ENCODE data around the gene CCDC182. TPM values are rescaled to one million over a fixed set of nuclear protein-coding genes. Genes with fewer than 3 reads are reported as not detected.

Gene CCDC182
- polyA plus RNA-seq, 1 experiment: not detected

- Histone ChIP-seq H3K27me3 (ENCODE audit: control insufficient read depth, insufficient read depth, low read length) (peaks cover 27% of the 10 kb centered on the region), H3K27ac (ENCODE audit: low read depth, low read length) (no peak overlapping the region), H3K4me3 (ENCODE audit: low read depth, low read length) (no peak overlapping the region), H3K9me3 (ENCODE audit: control insufficient read depth, insufficient read depth, low read length) (no peaks in the 10 kb centered on the region)
- CTCF ChIA-PET: no interaction called here
- POLR2A ChIA-PET: no interaction called here
- TF ChIP-seq, protein P1, sequence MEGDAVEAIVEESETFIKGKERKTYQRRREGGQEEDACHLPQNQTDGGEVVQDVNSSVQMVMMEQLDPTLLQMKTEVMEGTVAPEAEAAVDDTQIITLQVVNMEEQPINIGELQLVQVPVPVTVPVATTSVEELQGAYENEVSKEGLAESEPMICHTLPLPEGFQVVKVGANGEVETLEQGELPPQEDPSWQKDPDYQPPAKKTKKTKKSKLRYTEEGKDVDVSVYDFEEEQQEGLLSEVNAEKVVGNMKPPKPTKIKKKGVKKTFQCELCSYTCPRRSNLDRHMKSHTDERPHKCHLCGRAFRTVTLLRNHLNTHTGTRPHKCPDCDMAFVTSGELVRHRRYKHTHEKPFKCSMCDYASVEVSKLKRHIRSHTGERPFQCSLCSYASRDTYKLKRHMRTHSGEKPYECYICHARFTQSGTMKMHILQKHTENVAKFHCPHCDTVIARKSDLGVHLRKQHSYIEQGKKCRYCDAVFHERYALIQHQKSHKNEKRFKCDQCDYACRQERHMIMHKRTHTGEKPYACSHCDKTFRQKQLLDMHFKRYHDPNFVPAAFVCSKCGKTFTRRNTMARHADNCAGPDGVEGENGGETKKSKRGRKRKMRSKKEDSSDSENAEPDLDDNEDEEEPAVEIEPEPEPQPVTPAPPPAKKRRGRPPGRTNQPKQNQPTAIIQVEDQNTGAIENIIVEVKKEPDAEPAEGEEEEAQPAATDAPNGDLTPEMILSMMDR (IDR thresholded peaks at IDR 0.05; ENCODE audit: low read depth, low read length): no peak
- no peak for DNase-seq (ENCODE audit: low read depth, low spot score)
These were observed 47.9 kb downstream of the CCDC182 start for GRCh38 chr17:57697197-57697596.

DNA sequence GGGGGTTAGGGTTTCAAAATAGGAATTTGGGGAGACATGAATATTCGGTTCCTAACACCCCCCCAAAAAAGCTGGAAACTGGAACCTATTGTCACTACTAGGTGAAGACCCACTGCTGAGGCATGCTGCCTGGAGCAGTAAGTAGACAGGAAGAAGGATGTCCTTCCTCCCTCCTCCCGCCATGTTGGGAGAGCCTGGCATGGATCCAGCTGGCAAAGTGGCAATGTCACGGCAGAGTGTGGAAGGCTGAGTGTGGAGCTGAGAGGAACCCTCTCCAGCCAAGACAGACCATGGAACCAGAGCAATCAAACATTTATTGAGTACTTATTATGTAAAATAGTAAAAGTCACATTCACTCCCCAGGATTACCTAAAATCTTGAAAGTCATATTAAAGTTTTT, 49.0 kb downstream of the CCDC182 start:
- TF ChIP-seq, protein P1 (IDR thresholded peaks at IDR 0.05; ENCODE audit: low read depth, low read length): no peak
- DNase-seq (ENCODE audit: low read depth, low spot score): no peak
- H3K9me3 ChIP-seq (ENCODE audit: control insufficient read depth, insufficient read depth, low read length): no peaks in the 10 kb centered on the region
- H3K27ac ChIP-seq (ENCODE audit: low read depth, low read length): no peak overlapping the region
- POLR2A ChIA-PET: no interaction called here
- CTCF ChIA-PET: interaction anchor here (0.9 kb wide), 1 partner anchor 453 kb away, joined by 4 read pairs; no protein-coding TSS in a partner anchor
- H3K27me3 ChIP-seq (ENCODE audit: control insufficient read depth, insufficient read depth, low read length): peaks cover 27% of the 10 kb centered on the region
- H3K4me3 ChIP-seq (ENCODE audit: low read depth, low read length): no peak overlapping the region

Small RNAs within 50 kb of the gene (small RNA-seq; reads per million reads assigned to genes)
- not detected for gene RN7SKP94 (ENCODE audit: insufficient read length, low read depth)

Other genes starting within 250 kb of the CCDC182 start
- gene MRPS23, start 104.7 kb upstream of the CCDC182 start, polyA plus RNA-seq (2011; rRNA removed): 27.5 and 34.1 TPM in 2 replicates
- gene CUEDC1, start 210.1 kb upstream of the CCDC182 start, polyA plus RNA-seq (2011; rRNA removed): 21.6 and 27.6 TPM in 2 replicates
- 34.2 and 38.9 TPM in 2 replicates for gene VEZF1, start 243.0 kb upstream of the CCDC182 start, polyA plus RNA-seq (2011; rRNA removed)

Measured in AG04450 (cell line).